WTC11 (cell line): ENCODE measurements around the gene ABTB2. TPM values are rescaled to one million over a fixed set of nuclear protein-coding genes. Genes with fewer than 3 reads are reported as not detected.
"Not testable (repeated sequence)": the region's sequence is repeated elsewhere in the genome, so short reads cannot be mapped to it uniquely, and the experiment has no call there.

Experiments used
- ATAC-seq: fragments of 200-7000 bp; cut with Tn5 transposase; 2 replicates; pipeline ENCODE4 v1.10.0; 2021; ENCODE audit warnings: mild to moderate bottlenecking, moderate library complexity
- CTCF ChIA-PET: fragments of 300-600 bp; sonication (Branson Sonifier 250); formaldehyde crosslinking; loops from one replicate; lab custom pipeline; 2021; ENCODE audit warnings: antibody characterized with exemption; lab: Charles Lee
- POLR2A ChIA-PET: fragments of 350-600 bp; sonication (Branson Sonifier 250); formaldehyde crosslinking; loops from one replicate; lab custom pipeline; 2021; ENCODE audit warnings: antibody characterized with exemption; lab: Charles Lee
- DNase-seq: peaks from one replicate; pipeline ENCODE4 v3.0.0; 2021; ENCODE audit warnings: low spot score
- H3K27ac Mint-ChIP-seq: 2 replicates; pipeline ENCODE4 v1.8.0; 2021; ENCODE audit warnings: mixed read lengths
- H3K27me3 Mint-ChIP-seq: 2 replicates; pipeline ENCODE4 v1.8.0; 2021; ENCODE audit warnings: low read depth, mild to moderate bottlenecking, moderate library complexity, mixed read lengths
- H3K36me3 Mint-ChIP-seq: 2 replicates; pipeline ENCODE4 v1.8.0; 2021; ENCODE audit warnings: mixed read lengths
- H3K4me1 Mint-ChIP-seq: 2 replicates; pipeline ENCODE4 v1.8.0; 2022; ENCODE audit warnings: mixed read lengths
- H3K4me3 Mint-ChIP-seq: 2 replicates; pipeline ENCODE4 v1.8.0; 2021; ENCODE audit warnings: mild to moderate bottlenecking, moderate library complexity, mixed read lengths
- H3K9me3 Mint-ChIP-seq: 2 replicates; pipeline ENCODE4 v1.8.0; 2021; ENCODE audit warnings: mixed read lengths
- ATF1 ChIP-seq: sonication (generic); formaldehyde crosslinking; IDR thresholded peaks from 2 replicates; pipeline ENCODE4 v1.8.1; 2023; ENCODE audit warnings: mild to moderate bottlenecking, moderate library complexity, missing genetic modification reagents
- CREM ChIP-seq: sonication (generic); formaldehyde crosslinking; IDR thresholded peaks from 2 replicates; pipeline ENCODE4 v1.8.1; 2022; ENCODE audit warnings: mild to moderate bottlenecking, missing genetic modification reagents, moderate library complexity
- EMX1 ChIP-seq: fragments of 250-450 bp; sonication (Bioruptor Pico); IDR thresholded peaks from 2 replicates; pipeline ENCODE4 v1.8.0; 2021; ENCODE audit warnings: mild to moderate bottlenecking
- FOXP4 ChIP-seq: sonication (generic); formaldehyde crosslinking; IDR thresholded peaks from 2 replicates; pipeline ENCODE4 v1.8.0; 2022; ENCODE audit warnings: mild to moderate bottlenecking, missing genetic modification reagents
- GRHL2 ChIP-seq: fragments of 250-450 bp; sonication (Bioruptor Pico); IDR thresholded peaks from 2 replicates; pipeline ENCODE4 v1.8.0; 2022; ENCODE audit warnings: mild to moderate bottlenecking, moderate library complexity; ENCODE audit not compliant: insufficient replicate concordance, severe bottlenecking
- JUN ChIP-seq: sonication (generic); formaldehyde crosslinking; IDR thresholded peaks from 2 replicates; pipeline ENCODE4 v1.8.0; 2023; ENCODE audit warnings: mild to moderate bottlenecking, missing genetic modification reagents
- NFATC4 ChIP-seq: fragments of 250-450 bp; sonication (Bioruptor Pico); IDR thresholded peaks from 2 replicates; pipeline ENCODE4 v1.9.0; 2021; ENCODE audit warnings: mild to moderate bottlenecking
- NFYB ChIP-seq: sonication (generic); formaldehyde crosslinking; conservative IDR thresholded peaks from 2 replicates; pipeline ENCODE4 v1.8.0; 2022; ENCODE audit warnings: low read depth, missing genetic modification reagents
- NR3C1 ChIP-seq: sonication (generic); formaldehyde crosslinking; conservative IDR thresholded peaks from 2 replicates; pipeline ENCODE4 v1.8.1; 2023; ENCODE audit warnings: low read depth, mild to moderate bottlenecking, missing genetic modification reagents
- PRDM15 ChIP-seq: sonication (generic); formaldehyde crosslinking; IDR thresholded peaks from 2 replicates; pipeline ENCODE4 v1.8.0; 2022; ENCODE audit warnings: missing genetic modification reagents
- PRRX2 ChIP-seq: fragments of 250-450 bp; sonication (Bioruptor Pico); IDR thresholded peaks from 2 replicates; pipeline ENCODE4 v1.8.0; 2021; ENCODE audit warnings: mild to moderate bottlenecking
- RELA ChIP-seq: sonication (generic); formaldehyde crosslinking; IDR thresholded peaks from 2 replicates; pipeline ENCODE4 v1.8.1; 2022; ENCODE audit warnings: missing genetic modification reagents, mild to moderate bottlenecking, borderline replicate concordance
- SMAD4 ChIP-seq: sonication (generic); formaldehyde crosslinking; IDR thresholded peaks from 2 replicates; pipeline ENCODE4 v1.8.0; 2022; ENCODE audit warnings: mild to moderate bottlenecking, missing genetic modification reagents
- ZBTB43 ChIP-seq: sonication (generic); formaldehyde crosslinking; IDR thresholded peaks from 2 replicates; pipeline ENCODE4 v1.8.1; 2023; ENCODE audit warnings: mild to moderate bottlenecking, missing genetic modification reagents
- ZMAT4 ChIP-seq: fragments of 250-450 bp; sonication (Bioruptor Pico); IDR thresholded peaks from 2 replicates; pipeline ENCODE4 v1.9.0; 2021; ENCODE audit warnings: mild to moderate bottlenecking
- ZNF121 ChIP-seq: sonication (generic); formaldehyde crosslinking; IDR thresholded peaks from 2 replicates; pipeline ENCODE4 v1.8.0; 2023; ENCODE audit warnings: missing genetic modification reagents
- ZNF138 ChIP-seq: sonication (generic); formaldehyde crosslinking; conservative IDR thresholded peaks from 2 replicates; pipeline ENCODE4 v1.8.1; 2022; ENCODE audit warnings: mild to moderate bottlenecking, moderate library complexity, missing genetic modification reagents
- ZNF671 ChIP-seq: fragments of 250-450 bp; sonication (Bioruptor Pico); IDR thresholded peaks from 2 replicates; pipeline ENCODE4 v1.8.0; 2021; ENCODE audit warnings: mild to moderate bottlenecking
- ZSCAN18 ChIP-seq: fragments of 250-450 bp; sonication (Bioruptor Pico); IDR thresholded peaks from 2 replicates; pipeline ENCODE4 v2.1.2; 2022; ENCODE audit warnings: mild to moderate bottlenecking, moderate library complexity
- total RNA-seq: library from RNA; stranded (reverse); gene quantifications from 3 replicates; pipeline ENCODE4 v1.2.3, GENCODE V29; 2021
- TF ChIP-seq, protein P1 (sequence below): sonication (generic); formaldehyde crosslinking; IDR thresholded peaks from 2 replicates; pipeline ENCODE4 v1.8.0; 2022; ENCODE audit warnings: mild to moderate bottlenecking, missing genetic modification reagents

Gene ABTB2
- total RNA-seq, 1 experiment from 2014 or later, result 12.8 TPM

GRCh38 chr11:34219941-34220370 is 137.9 kb downstream of the ABTB2 start (continued):
- TF ChIP-seq FOXP4, result no peak
- TF ChIP-seq, protein P1, sequence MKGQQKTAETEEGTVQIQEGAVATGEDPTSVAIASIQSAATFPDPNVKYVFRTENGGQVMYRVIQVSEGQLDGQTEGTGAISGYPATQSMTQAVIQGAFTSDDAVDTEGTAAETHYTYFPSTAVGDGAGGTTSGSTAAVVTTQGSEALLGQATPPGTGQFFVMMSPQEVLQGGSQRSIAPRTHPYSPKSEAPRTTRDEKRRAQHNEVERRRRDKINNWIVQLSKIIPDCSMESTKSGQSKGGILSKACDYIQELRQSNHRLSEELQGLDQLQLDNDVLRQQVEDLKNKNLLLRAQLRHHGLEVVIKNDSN (CRISPR knock-in tag), result no peak
- TF ChIP-seq CREM (CRISPR knock-in tag), result no peak
- no peak for TF ChIP-seq NR3C1 (CRISPR knock-in tag)
- no peak for TF ChIP-seq ZMAT4 (CRISPR knock-in tag)
- no peak for TF ChIP-seq SMAD4

- DNase-seq (no peak), ATAC-seq (no peak)
- no peaks in the 10 kb centered on the region for H3K36me3 Mint-ChIP-seq
- ChIA-PET CTCF (no interaction called here), POLR2A (no interaction called here)
- H3K4me1 Mint-ChIP-seq, result peaks cover 20% of the 10 kb centered on the region
- H3K27me3 Mint-ChIP-seq, result no peaks in the 10 kb centered on the region
- no peak for TF ChIP-seq PRRX2 (CRISPR knock-in tag)
- TF ChIP-seq ZNF121 (CRISPR knock-in tag), result peak; percentile 66
- no peaks in the 10 kb centered on the region for H3K9me3 Mint-ChIP-seq
- no peak overlapping the region for H3K27ac Mint-ChIP-seq
- H3K4me3 Mint-ChIP-seq, result no peak overlapping the region
These were observed 138.5 kb downstream of the ABTB2 start for GRCh38 chr11:34219279-34219678.

- H3K27me3 Mint-ChIP-seq, ATAC-seq, H3K9me3 Mint-ChIP-seq, DNase-seq, POLR2A ChIA-PET, H3K27ac Mint-ChIP-seq, H3K4me3 Mint-ChIP-seq, H3K36me3 Mint-ChIP-seq: not testable (repeated sequence)
- CTCF ChIA-PET, result interaction anchor here (0.7 kb wide), 1 partner anchor 1137 kb away, joined by 3 read pairs; no protein-coding TSS in a partner anchor
- H3K4me1 Mint-ChIP-seq, result peaks cover 24% of the 10 kb centered on the region
These were observed 139.1 kb downstream of the ABTB2 start for GRCh38 chr11:34218756-34219155.

GRCh38 chr11:34218067-34218466 is 139.7 kb downstream of the ABTB2 start:
- Mint-ChIP-seq H3K27me3 (no peaks in the 10 kb centered on the region), H3K36me3 (no peaks in the 10 kb centered on the region), H3K4me3 (no peak overlapping the region), H3K27ac (no peak overlapping the region), H3K9me3 (no peaks in the 10 kb centered on the region), H3K4me1 (peaks cover 17% of the 10 kb centered on the region)
- DNase-seq, result no peak
- POLR2A ChIA-PET, result no interaction called here
- CTCF ChIA-PET, result interaction anchor here (0.7 kb wide), 1 partner anchor 1137 kb away, joined by 3 read pairs; no protein-coding TSS in a partner anchor
- no peak for ATAC-seq
- TF ChIP-seq ZNF671 (CRISPR knock-in tag) (no peak), PRDM15 (CRISPR knock-in tag) (no peak), RELA (no peak), NFYB (no peak), EMX1 (CRISPR knock-in tag) (no peak), ZSCAN18 (CRISPR knock-in tag) (no peak), NFATC4 (CRISPR knock-in tag) (no peak), ZNF138 (no peak), NR3C1 (CRISPR knock-in tag) (no peak), JUN (CRISPR knock-in tag) (no peak), ZBTB43 (CRISPR knock-in tag) (no peak), ATF1 (CRISPR knock-in tag) (no peak), GRHL2 (CRISPR knock-in tag) (no peak)
